OCI-LY1 (cell line): ENCODE measurements around the gene SEMA3C.

Experiments
- H2AFZ ChIP-seq: fragments of 200-600 bp; sonication (generic), shearing (Covaris generic); 2 replicates; pipeline ENCODE4 v1.6.0; 2014; ENCODE audit warnings: antibody characterized with exemption, mild to moderate bottlenecking, low read length
- H3F3A ChIP-seq: fragments of 200-600 bp; sonication (generic), shearing (Covaris generic); 2 replicates; pipeline ENCODE4 v1.6.0; 2014; ENCODE audit warnings: mild to moderate bottlenecking, antibody characterized with exemption, low read length, moderate library complexity; ENCODE audit not compliant: insufficient read depth
- H3K27ac ChIP-seq: fragments of 200-600 bp; sonication (generic); 2 replicates; pipeline ENCODE4 v1.5.1; 2014; ENCODE audit warnings: low read length, mixed run types, mild to moderate bottlenecking, low read depth; ENCODE audit not compliant: poor library complexity, severe bottlenecking
- H3K27me3 ChIP-seq: fragments of 200-600 bp; sonication (generic); 2 replicates; pipeline ENCODE4 v1.6.0; 2014; ENCODE audit warnings: antibody characterized with exemption, mild to moderate bottlenecking, low read length, moderate library complexity; ENCODE audit not compliant: insufficient read depth
- H3K36me3 ChIP-seq: fragments of 200-600 bp; sonication (generic); 2 replicates; pipeline ENCODE4 v1.6.1; 2014; ENCODE audit warnings: mild to moderate bottlenecking, antibody characterized with exemption, low read length, moderate library complexity, mixed read lengths; ENCODE audit not compliant: insufficient read depth
- H3K4me1 ChIP-seq: fragments of 200-600 bp; sonication (generic); 2 replicates; pipeline ENCODE4 v1.5.1; 2014; ENCODE audit warnings: mild to moderate bottlenecking, low read length, moderate library complexity; ENCODE audit not compliant: insufficient read depth, severe bottlenecking
- H3K4me2 ChIP-seq: fragments of 200-600 bp; sonication (generic), shearing (Covaris generic); 2 replicates; pipeline ENCODE4 v1.6.1; 2014; ENCODE audit warnings: low read length
- H3K4me3 ChIP-seq: fragments of 200-600 bp; sonication (generic); 2 replicates; pipeline ENCODE4 v1.5.1; 2014; ENCODE audit warnings: low read length, low read depth, mild to moderate bottlenecking, mixed read lengths; ENCODE audit not compliant: poor library complexity, severe bottlenecking
- H3K79me2 ChIP-seq: fragments of 200-600 bp; shearing (Covaris generic); 2 replicates; pipeline ENCODE4 v1.6.1; 2016; ENCODE audit warnings: mixed run types, low read length, mixed read lengths; ENCODE audit not compliant: insufficient read depth
- H3K9ac ChIP-seq: fragments of 200-600 bp; sonication (generic), shearing (Covaris generic); 2 replicates; pipeline ENCODE4 v1.6.1; 2014; ENCODE audit warnings: mild to moderate bottlenecking, low read length, mixed read lengths
- H3K9me2 ChIP-seq: fragments of 200-600 bp; sonication (generic), shearing (Covaris generic); 2 replicates; pipeline ENCODE4 v1.6.1; 2014; ENCODE audit warnings: low read depth, mild to moderate bottlenecking, low read length, mixed read lengths
- H3K9me3 ChIP-seq: fragments of 200-600 bp; shearing (Covaris generic); 2 replicates; pipeline ENCODE4 v1.6.1; 2014; ENCODE audit warnings: low read length, mixed read lengths
- H4K20me1 ChIP-seq: fragments of 200-600 bp; sonication (generic), shearing (Covaris generic); 2 replicates; pipeline ENCODE4 v1.6.0; 2016; ENCODE audit warnings: mild to moderate bottlenecking, low read length; ENCODE audit not compliant: insufficient read depth
- CTCF ChIP-seq: fragments of 200-600 bp; sonication (generic), shearing (Covaris generic); IDR thresholded peaks from 2 replicates; pipeline ENCODE4 v1.5.1; 2017; ENCODE audit warnings: mild to moderate bottlenecking, antibody characterized with exemption, low read length, moderate library complexity, mixed read lengths
- EZH2 ChIP-seq: fragments of 200-600 bp; sonication (generic), shearing (Covaris generic); IDR thresholded peaks from 2 replicates; pipeline ENCODE4 v1.8.0; 2017; ENCODE audit warnings: borderline replicate concordance, mixed run types, mild to moderate bottlenecking, antibody characterized with exemption, low read length, moderate library complexity, mixed read lengths

The SEMA3C gene

GRCh38 chr7:80875537-80876120, 43.2 kb downstream of the SEMA3C start:
- no peak overlapping the region for H3K9ac ChIP-seq
- H3K9me3 ChIP-seq, result no peaks in the 10 kb centered on the region
- no peaks in the 10 kb centered on the region for H3K36me3 ChIP-seq
- H3K4me1 ChIP-seq, result no peaks in the 10 kb centered on the region
- no peak overlapping the region for H3K4me3 ChIP-seq
- H3K4me2 ChIP-seq, result no peak overlapping the region
- H3K27ac ChIP-seq, result no peak overlapping the region
- no peak for TF ChIP-seq EZH2
- no peak for TF ChIP-seq CTCF
- H4K20me1 ChIP-seq, result no peaks in the 10 kb centered on the region
- no peaks in the 10 kb centered on the region for H3K27me3 ChIP-seq
- no peaks in the 10 kb centered on the region for H3K9me2 ChIP-seq
- no peaks in the 10 kb centered on the region for H3F3A ChIP-seq
- no peaks in the 10 kb centered on the region for H3K79me2 ChIP-seq
- H2AFZ ChIP-seq, result no peak overlapping the region

GRCh38 chr7:80873140-80873539, 45.7 kb downstream of the SEMA3C start:
- Histone ChIP-seq H3F3A (no peaks in the 10 kb centered on the region), H3K4me3 (no peak overlapping the region), H4K20me1 (no peaks in the 10 kb centered on the region), H3K79me2 (no peaks in the 10 kb centered on the region), H3K4me2 (no peak overlapping the region), H3K27me3 (no peaks in the 10 kb centered on the region), H3K4me1 (no peaks in the 10 kb centered on the region), H3K9ac (no peak overlapping the region), H3K36me3 (no peaks in the 10 kb centered on the region), H3K9me3 (no peaks in the 10 kb centered on the region), H3K27ac (no peak overlapping the region), H3K9me2 (no peaks in the 10 kb centered on the region), H2AFZ (no peak overlapping the region)
- TF ChIP-seq EZH2, result no peak
- no peak for TF ChIP-seq CTCF

DNA sequence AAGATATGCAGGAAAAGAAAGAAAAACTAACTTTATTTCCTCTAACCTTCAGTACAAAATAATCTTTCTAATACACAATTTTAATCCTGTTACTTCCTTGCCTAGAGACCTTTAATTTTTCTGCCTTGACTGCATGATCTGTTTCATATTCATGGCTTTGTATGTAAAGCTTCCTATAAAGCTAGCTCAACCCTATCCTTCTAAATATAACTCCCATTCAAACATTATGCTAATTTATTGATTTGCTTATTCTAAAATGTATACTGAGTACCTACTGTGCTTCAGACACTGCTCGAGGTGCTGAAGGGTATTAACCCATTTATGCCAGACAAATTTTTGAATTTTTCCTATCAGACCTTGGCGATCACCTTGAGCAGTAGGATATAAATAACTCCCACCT, 47.6 kb downstream of the SEMA3C start:
- no peak for TF ChIP-seq EZH2
- no peak for TF ChIP-seq CTCF
- no peak overlapping the region for H2AFZ ChIP-seq
- no peaks in the 10 kb centered on the region for H3K9me3 ChIP-seq
- no peaks in the 10 kb centered on the region for H4K20me1 ChIP-seq
- H3F3A ChIP-seq, result no peaks in the 10 kb centered on the region
- no peaks in the 10 kb centered on the region for H3K9me2 ChIP-seq
- H3K27me3 ChIP-seq, result no peaks in the 10 kb centered on the region
- H3K4me1 ChIP-seq, result no peaks in the 10 kb centered on the region
- no peak overlapping the region for H3K27ac ChIP-seq
- no peak overlapping the region for H3K9ac ChIP-seq
- no peaks in the 10 kb centered on the region for H3K36me3 ChIP-seq
- no peak overlapping the region for H3K4me2 ChIP-seq
- no peak overlapping the region for H3K4me3 ChIP-seq
- no peaks in the 10 kb centered on the region for H3K79me2 ChIP-seq
